ENCODE data around the gene PDS5B.

PDS5B gene

GRCh38 chr13:32790731-32791130, 204.5 kb downstream of the PDS5B start:
- TF ChIP-seq CTCF (conservative IDR thresholded peaks at IDR 0.05) (no peak; the same call in 1 of the 2 replicates), ZFX (IDR thresholded peaks at IDR 0.05) (no peak)
- no peak overlapping the region for H3K27ac ChIP-seq

- TF ChIP-seq CTCF (conservative IDR thresholded peaks at IDR 0.05) = no peak
- no peak for TF ChIP-seq ZFX (IDR thresholded peaks at IDR 0.05)
- no peak overlapping the region for H3K27ac ChIP-seq
Measured at GRCh38 chr13:32791545-32792172, 205.4 kb downstream of the PDS5B start.

DNA sequence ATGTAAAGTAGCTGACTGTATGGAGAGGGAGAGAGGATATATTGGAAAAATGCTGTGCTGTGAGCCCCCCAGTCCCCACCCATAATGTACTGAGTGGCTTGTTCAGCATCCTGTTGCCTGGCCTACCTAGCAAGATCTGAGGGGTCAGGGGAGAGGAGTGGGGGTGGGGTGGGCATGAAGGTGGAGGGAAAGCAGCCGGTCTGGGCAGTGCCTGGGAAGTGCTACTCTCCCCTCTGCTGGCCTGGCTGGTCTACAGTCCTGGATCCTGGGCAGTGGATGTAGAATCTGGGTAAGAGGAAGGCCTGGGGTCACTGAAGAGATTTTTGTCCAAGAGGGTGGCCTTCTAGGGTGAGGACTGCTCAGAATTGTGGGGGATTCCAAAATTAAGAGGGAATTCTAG, 210.5 kb downstream of the PDS5B start:
- TF ChIP-seq ZFX (IDR thresholded peaks at IDR 0.05) (no peak), CTCF (conservative IDR thresholded peaks at IDR 0.05) (no peak)
- H3K27ac ChIP-seq = no peak overlapping the region

DNA sequence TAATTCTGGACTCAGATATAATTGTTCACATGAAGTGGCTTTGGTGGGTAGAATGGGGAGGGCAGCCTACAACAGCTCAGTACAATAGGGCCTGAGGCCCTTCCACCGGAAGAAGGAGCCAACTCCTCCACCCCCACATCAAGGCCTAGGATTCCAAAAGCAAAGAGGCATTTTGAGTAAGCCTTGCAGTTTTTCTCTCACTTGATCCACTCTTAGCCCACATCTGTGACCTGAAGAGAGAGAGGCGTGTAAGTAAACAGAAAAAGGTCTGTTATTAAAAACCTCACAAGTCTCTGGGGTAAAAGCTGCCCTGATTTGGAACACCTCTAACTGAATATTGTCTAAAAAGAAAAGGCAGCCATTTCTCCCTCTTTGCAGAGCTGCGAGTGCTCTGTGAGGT, 215.9 kb downstream of the PDS5B start:
- no peak for TF ChIP-seq ZFX (IDR thresholded peaks at IDR 0.05)
- TF ChIP-seq CTCF (conservative IDR thresholded peaks at IDR 0.05) = no peak
- H3K27ac ChIP-seq = no peak overlapping the region

GRCh38 chr13:32804673-32805230, 218.5 kb downstream of the PDS5B start:
- no peak for TF ChIP-seq CTCF (conservative IDR thresholded peaks at IDR 0.05)
- no peak for TF ChIP-seq ZFX (IDR thresholded peaks at IDR 0.05)
- H3K27ac ChIP-seq = no peak overlapping the region

DNA sequence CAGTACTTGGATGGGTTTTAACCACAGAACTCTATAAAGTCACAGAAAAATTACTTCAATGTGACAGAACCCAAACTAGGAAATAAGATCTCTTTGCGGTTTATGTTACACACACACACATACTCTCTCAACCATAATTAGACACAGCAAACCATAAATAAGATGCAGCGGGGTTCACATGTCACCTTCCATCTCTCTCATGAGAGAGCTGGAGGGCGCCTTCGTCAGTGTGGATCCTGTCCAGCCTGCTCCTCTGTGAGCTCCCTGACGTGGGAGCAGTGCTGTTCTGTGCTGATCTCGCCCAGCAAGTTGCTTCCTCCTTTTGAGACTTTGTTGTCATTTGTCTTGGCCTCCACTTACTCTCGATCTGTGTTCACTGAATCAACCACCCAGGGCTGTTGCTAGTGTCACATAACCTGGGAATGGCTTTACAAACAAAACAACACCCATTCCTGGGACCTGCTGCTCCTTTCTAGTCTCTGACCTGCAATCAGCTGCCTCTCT, 225.1 kb downstream of the PDS5B start:
- H3K27ac ChIP-seq = no peak overlapping the region

More for the DNA sequence above, 225.1 kb downstream of the PDS5B start:
- TF ChIP-seq ZFX (IDR thresholded peaks at IDR 0.05) (no peak), CTCF (conservative IDR thresholded peaks at IDR 0.05) (no peak)
